Lower leg skin (tissue), 4 donors: ENCODE measurements around the gene DGCR2. TPM values are rescaled to one million over a fixed set of nuclear protein-coding genes. Genes with fewer than 3 reads are reported as not detected.
A peak's percentile ranks its signal among the peaks of the same experiment; 100 is the strongest.
"Not testable (repeated sequence)": the region's sequence is repeated elsewhere in the genome, so short reads cannot be mapped to it uniquely, and the experiment has no call there.

ENCODE experiments used
- DNase-seq, 2 donors: peaks; one replicate each; pipeline ENCODE4 v3.0.0-alpha.2; 2019; ENCODE audit warnings: low spot score in 2 of 2
- H3K4me3 ChIP-seq: fragments of 200-600 bp; sonication (generic); 2 replicates; pipeline ENCODE4 v1.5.1; 2017; ENCODE audit warnings: mild to moderate bottlenecking, low read depth; ENCODE audit not compliant: poor library complexity, severe bottlenecking
- POLR2A ChIP-seq, 2 donors: fragments of 450-650 bp; IDR thresholded peaks; one replicate each; pipeline ENCODE4 v1.6.1; 2016 to 2017; ENCODE audit warnings: antibody characterized with exemption in 2 of 2, mild to moderate bottlenecking in 1 of 2, moderate library complexity in 1 of 2
- WGBS, 2 donors: methylation state at CpG; one replicate each; pipeline ENCODE4 v1.1.5; 2018; 5-methylcytosine and 5-hydroxymethylcytosine counted together
- intact Hi-C: fragments of 100-400 bp; cut with DNase I; formaldehyde crosslinking; loops from one replicate; pipeline ENCODE4 v1.15.0; 2023; ENCODE audit warnings: low total_unique reads
- total RNA-seq, 4 donors: library from RNA; depleted of rRNA; stranded (reverse); fragments of >200 nt; gene quantifications; one replicate each; pipeline ENCODE4 v1.1.0, GENCODE V29; 2016
- TF ChIP-seq, protein P1 (sequence below), 3 donors: fragments of 450-650 bp; IDR thresholded peaks; one replicate each; pipeline ENCODE4 v1.5.1; 2016; ENCODE audit warnings: antibody characterized with exemption in 3 of 3, mild to moderate bottlenecking in 3 of 3, moderate library complexity in 2 of 3

The DGCR2 gene
- total RNA-seq, 4 donors from 2014 or later: 88.7 to 142 (median 141) TPM

DNA sequence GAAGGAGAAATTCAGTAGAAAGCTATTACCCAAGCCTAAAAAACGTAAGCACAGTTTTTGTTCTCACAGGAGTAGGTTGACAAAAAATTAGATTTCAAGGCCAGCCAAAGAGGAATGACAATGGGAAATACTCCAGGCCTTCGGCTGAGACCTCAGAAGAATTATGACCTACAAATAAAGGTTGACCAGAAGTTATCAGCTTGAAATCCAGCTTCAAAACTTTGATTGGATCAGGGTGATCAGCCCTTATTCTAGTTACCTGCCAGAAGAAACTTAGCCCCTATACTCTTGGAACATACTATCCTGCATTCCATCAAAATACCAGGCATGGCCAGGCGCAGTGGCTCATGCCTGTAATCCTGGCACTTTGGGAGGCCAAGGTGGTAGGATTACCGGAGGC, 117.7 kb downstream of the DGCR2 start:
- DNase-seq: peak in 1 of 2 donors; percentile 15
- intact Hi-C loops: no loop called here
- TF ChIP-seq POLR2A (IDR thresholded peaks at IDR 0.05): no peak
- TF ChIP-seq, protein P1, sequence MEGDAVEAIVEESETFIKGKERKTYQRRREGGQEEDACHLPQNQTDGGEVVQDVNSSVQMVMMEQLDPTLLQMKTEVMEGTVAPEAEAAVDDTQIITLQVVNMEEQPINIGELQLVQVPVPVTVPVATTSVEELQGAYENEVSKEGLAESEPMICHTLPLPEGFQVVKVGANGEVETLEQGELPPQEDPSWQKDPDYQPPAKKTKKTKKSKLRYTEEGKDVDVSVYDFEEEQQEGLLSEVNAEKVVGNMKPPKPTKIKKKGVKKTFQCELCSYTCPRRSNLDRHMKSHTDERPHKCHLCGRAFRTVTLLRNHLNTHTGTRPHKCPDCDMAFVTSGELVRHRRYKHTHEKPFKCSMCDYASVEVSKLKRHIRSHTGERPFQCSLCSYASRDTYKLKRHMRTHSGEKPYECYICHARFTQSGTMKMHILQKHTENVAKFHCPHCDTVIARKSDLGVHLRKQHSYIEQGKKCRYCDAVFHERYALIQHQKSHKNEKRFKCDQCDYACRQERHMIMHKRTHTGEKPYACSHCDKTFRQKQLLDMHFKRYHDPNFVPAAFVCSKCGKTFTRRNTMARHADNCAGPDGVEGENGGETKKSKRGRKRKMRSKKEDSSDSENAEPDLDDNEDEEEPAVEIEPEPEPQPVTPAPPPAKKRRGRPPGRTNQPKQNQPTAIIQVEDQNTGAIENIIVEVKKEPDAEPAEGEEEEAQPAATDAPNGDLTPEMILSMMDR (IDR thresholded peaks at IDR 0.05): no peak
- WGBS, 2 donors: 93 to 95% methylated on average over 4 of the region's 4 CpGs
- no peak overlapping the region for H3K4me3 ChIP-seq

DNA sequence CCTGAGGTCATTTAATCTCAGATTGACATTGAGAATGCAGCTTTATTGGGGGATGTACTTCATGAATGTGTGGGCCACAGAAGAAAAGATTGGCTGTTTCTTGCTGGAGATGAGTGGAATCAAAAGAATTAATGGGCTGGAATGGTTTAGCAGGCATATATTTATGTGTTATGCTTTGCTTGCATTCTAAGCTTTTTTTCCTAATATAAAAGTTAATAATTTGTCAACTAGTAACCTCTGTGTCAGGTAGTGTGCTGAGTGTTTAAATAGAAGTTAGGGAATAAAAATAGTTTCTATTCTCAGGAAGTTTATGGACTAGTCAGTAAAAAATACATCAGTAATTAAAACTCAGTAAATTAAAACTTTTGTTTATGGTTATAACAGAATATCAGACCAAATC, 118.7 kb downstream of the DGCR2 start:
- DNase-seq: no peak
- H3K4me3 ChIP-seq: no peak overlapping the region
- no peak for TF ChIP-seq POLR2A (IDR thresholded peaks at IDR 0.05)
- TF ChIP-seq, protein P1 (IDR thresholded peaks at IDR 0.05): no peak
- intact Hi-C loops: no loop called here

DNA sequence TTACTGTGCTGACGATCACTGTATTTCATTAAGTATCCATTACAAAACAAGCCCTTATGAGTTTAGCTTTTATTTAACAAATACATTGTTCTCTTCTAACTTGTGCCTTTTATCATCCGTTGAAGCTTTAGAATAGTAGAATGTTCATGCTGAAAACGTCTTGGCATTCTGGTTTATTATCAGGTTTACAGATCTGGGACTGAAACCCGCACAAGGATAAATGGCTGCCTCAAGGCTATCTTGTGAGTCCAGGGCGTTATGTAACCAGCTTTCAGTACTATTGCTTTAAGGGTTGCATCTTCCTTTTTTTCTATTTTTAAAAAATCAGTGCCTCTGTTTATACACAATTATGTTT, 119.6 kb downstream of the DGCR2 start:
- DNase-seq: no peak
- no peak overlapping the region for H3K4me3 ChIP-seq
- TF ChIP-seq, protein P1 (IDR thresholded peaks at IDR 0.05): no peak
- no peak for TF ChIP-seq POLR2A (IDR thresholded peaks at IDR 0.05)
- intact Hi-C loops: no loop called here
- whole genome bisulfite sequencing, 2 donors: 29 to 43% methylated on average over 5 of the region's 5 CpGs

DNA sequence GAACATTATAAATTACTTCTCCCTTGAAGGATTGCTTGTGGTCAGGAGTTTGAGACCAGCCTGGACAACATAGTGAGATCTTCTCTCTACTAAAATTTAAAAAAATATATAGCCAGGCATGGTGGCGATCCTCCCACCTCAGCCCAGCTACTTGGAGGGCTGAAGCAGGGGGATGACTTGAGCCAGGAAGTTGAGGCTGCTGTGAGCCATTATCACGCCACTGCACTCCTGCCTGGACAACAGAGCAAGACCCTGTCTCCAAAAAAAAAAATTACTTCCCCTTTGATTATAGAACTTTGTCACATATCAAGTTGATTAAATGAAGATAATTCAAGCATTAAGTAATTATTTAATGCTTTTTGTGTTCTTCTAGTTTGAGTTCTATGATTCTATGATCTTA, 121.0 kb downstream of the DGCR2 start:
- peak in 1 of 2 donors; percentile 31 for DNase-seq
- intact Hi-C loops: no loop called here
- WGBS, 2 donors: 86 to 88% methylated on average over 2 of the region's 2 CpGs
- H3K4me3 ChIP-seq: no peak overlapping the region
- TF ChIP-seq, protein P1 (IDR thresholded peaks at IDR 0.05): no peak
- TF ChIP-seq POLR2A (IDR thresholded peaks at IDR 0.05): no peak

DNA sequence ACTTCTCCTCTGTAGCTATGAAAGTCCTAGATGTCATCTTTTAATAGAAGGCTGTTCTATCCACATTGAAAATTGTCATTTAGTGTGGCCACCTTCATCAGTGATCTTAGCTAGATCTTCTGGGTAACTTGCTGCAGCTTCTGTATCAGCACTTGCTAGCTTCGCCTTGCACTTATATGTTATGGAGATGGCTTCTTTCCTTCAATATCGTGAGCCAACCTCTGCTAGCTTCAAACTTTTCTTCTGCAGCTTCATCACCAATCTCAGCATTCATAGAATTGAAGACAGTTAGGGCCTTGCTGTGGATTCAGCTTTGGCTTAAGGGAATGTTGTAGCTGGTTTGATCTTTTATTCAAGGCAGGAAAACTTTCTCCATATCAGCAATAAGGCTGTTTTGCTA, 122.1 kb downstream of the DGCR2 start:
- DNase-seq, H3K4me3 ChIP-seq, intact Hi-C loops: not testable (repeated sequence)
- 89 to 96% methylated on average over 2 of the region's 2 CpGs for whole genome bisulfite sequencing, 2 donors

DNA sequence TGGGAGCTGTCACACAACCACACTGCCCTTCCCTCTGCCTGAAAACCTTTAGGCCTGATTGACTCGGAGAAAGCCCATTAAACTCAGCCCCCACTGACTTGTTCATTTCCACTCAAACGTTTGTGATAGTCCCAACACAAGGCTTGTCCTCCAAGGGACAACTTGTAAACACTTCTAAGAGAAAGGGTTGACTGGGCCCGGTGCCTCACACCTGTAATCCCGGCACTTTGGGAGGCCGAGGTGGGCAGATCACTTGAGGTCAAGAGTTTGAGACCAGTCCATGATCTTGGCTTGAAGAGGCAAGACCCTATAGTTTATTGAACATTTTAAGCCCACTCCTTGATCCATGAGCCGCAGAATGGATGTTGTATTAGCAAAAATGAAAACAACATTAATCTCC, 122.8 kb downstream of the DGCR2 start:
- H3K4me3 ChIP-seq: no peak overlapping the region
- DNase-seq: peak in 1 of 2 donors; percentile 28
- intact Hi-C loops: no loop called here
- no peak for TF ChIP-seq POLR2A (IDR thresholded peaks at IDR 0.05)
- TF ChIP-seq, protein P1 (IDR thresholded peaks at IDR 0.05): no peak
- 76 to 84% methylated on average over 6 of the region's 6 CpGs for WGBS, 2 donors
